HL-60/S4 treated with phorbol 12-myristate 13-acetate at 8.2 ng/mL for 4 days and 3 days (cell line): ENCODE measurements around the gene BFSP2.
"Not testable (repeated sequence)": the region's sequence is repeated elsewhere in the genome, so short reads cannot be mapped to it uniquely, and the experiment has no call there.

ENCODE experiments used
- in situ Hi-C: fragments of 300-500 bp; cut with MboI; formaldehyde crosslinking; loops from 2 replicates; pipeline ENCODE4 v1.15.0; 2022; ENCODE audit warnings: low sequenced_read_pairs

Gene BFSP2

GRCh38 chr3:133502542-133502941 is 102.7 kb downstream of the BFSP2 start:
- in situ Hi-C loops = not testable (repeated sequence)

- in situ Hi-C loops = no loop called here
Measured at GRCh38 chr3:133503409-133503808, 103.6 kb downstream of the BFSP2 start.

DNA sequence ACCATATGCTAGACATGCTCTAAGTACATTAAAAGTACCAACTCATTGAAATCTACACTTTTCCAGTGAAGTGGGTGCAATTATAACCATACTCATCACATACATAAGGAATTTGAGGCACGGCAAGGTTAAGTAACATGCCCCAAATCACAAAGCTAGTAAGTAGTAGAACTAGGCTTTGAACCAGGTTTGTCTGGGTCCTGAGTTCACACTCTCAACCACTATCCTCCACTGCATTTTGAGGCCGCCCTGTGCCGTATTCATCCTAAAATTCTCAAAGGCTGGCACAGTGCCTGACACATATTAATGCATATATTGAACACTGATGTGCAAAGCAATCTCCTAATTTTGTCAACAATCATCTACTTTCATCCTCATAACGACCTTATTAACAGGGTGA is 104.9 kb downstream of the BFSP2 start:
- in situ Hi-C loops = no loop called here

DNA sequence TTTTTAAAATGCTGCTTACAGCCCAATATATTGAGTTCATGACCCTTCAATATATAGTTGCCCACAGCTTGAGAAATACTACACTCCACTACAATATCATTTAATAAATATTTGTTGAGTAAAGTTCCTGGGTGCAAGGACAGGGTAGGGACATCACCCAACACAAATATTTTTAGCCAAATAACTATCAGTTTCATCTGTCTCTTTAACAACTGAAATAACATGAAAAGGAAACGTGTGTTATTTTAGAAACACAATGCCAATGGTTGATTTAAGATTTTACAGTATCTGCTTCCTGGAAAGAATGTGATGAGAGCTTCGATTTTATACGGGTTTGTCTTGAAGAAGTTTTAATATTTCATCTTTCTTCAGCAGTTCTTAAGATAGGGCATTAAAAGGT is 106.0 kb downstream of the BFSP2 start:
- in situ Hi-C loops = no loop called here

DNA sequence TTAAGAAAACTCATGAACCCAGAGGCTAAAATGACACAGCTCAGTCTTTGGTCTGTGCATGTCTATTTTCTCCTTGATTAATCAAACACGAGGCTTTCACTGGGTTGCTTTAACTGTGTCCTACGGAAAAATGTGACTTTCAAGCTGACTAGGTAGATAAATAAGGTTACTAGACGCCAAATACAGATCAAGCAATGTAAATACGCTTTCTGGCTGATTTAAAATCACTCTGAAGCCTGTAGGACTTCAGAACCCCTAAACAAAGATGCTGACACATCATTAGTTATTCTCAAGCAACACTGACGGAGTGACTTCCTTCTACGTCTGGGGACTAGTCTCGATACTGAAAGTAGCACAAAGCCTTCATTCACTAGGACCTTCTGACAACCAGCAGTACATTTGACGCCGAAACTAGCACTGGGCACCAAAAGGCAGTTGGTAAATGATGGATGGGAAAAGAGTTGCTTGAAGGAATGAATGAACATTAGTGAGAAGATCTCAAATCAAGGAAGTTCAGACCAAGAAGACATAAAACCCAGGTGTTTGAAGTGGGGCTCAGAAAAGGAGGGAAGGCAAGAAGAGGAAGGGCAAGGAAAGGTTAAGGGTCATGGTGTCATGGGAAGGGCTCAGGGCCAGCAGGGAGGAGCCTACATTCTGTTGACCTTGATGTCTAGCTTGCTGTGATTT is 106.5 kb downstream of the BFSP2 start:
- in situ Hi-C loops = no loop called here

DNA sequence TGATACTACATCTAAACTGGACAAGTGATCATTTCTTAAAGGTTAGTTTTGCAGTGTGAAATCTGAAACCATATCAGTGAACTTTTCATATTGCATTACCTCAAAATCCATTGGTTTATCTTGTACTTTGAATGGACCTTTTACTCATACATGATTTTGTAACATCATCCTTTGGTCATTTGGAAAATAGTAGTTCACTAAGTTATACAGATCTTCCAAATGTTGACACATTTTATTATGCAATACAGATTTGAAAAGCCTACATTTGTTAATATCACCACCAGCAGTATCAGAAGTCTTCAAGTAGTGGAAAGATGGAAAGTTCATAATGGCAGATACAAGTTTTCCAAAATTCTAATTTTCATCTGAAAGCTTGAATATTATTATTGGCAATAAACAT is 109.6 kb downstream of the BFSP2 start:
- in situ Hi-C loops = no loop called here

GRCh38 chr3:133512416-133513089 is 112.7 kb downstream of the BFSP2 start:
- in situ Hi-C loops = no loop called here

DNA sequence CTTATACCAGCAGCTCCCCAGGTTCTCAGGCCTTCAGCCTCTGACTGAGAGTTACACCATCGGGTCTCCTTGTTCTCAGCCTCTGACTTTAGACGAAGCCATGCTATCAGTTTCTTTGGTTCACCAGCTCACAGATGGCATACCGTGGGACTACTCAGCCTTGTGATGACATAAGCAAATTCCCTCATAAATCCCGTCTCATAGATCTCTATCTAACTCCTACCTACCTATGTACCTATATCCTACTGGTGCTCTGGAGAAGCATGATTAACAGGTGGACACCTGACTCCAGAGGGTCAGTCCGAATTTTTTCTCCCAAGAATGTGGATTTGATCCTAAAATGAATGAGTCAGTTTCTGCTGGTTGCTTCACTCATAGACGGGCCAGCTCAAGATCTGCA is 114.6 kb downstream of the BFSP2 start:
- in situ Hi-C loops = no loop called here

DNA sequence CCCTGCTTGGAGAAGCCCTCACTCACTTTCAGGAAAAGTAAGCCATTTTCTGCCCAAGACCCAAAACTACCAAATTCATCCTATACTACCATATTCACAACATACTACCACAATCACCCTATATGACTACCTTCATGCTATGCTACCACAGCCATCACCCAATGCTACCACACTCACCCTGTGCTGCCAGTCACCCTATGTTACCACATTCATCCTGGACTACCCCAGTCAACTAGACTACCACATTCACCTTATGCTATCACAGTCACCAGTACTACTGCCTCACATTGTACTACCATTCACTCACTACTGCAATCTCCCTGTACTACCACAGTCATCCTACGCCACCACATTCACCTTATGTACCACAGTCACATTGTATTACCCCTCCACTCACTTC is 115.3 kb downstream of the BFSP2 start:
- in situ Hi-C loops = no loop called here

DNA sequence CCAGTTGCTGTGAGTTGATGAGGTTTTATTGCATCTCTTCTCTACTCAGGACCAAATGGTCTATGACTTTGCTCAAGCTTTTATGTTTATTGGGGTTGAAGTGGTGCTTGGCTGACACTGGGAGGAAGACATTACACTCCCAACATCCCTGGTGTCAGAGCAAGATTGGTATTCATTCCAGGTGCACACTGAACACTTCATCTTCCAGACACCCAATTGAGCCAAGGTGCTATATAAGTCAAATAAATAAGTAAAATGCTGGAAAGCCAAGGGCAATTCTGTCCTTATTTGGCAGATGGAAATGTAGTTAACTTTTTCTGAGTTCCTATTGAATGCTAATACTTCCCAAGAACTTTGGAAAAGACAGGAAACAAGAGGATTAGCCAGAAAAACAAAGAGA is 120.4 kb downstream of the BFSP2 start:
- in situ Hi-C loops = no loop called here

DNA sequence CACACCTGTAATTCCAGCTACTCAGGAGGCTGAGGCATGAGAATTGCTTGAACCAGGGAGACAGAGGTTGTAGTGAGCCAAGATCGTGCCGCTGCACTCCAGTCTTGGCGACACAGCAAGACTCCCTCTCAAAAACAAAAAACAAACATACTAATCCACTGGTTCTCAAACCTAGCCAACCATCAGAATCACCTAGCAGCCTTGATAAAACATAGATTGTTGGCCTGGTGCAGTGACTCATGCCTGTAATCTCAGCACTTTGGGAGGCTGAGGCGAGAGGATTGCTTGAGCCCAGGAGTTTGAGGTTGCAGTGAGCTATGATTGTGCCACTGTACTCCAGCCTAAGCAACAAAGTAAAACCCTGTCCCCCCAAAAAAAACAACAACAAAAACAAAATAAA is 121.1 kb downstream of the BFSP2 start:
- in situ Hi-C loops = not testable (repeated sequence)

DNA sequence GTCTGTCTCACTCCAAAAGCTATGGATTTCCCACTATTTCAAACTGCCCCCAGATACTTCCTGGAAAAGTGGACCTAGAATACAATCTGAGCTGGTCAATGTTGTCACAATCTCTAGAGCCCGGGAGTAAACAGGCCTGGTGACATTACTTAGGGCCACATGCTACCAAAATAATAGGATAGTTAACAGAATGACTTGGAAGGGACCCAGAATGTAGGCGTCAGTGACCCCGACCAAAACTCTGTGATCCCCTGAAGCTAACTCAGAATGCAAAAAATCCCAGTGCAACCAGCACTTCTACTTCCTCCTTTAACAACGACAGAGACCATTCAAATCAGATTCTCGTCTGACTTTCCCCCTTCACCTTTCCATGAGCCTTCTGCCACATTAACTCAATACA is 122.1 kb downstream of the BFSP2 start:
- in situ Hi-C loops = no loop called here

- in situ Hi-C loops = not testable (repeated sequence)
Measured at GRCh38 chr3:133523758-133524157, 123.9 kb downstream of the BFSP2 start.
